ENCODE results near the gene MAGI3. TPM values are rescaled to one million over a fixed set of nuclear protein-coding genes. Genes with fewer than 3 reads are reported as not detected.

MAGI3 gene
- total RNA-seq, 1 experiment from 2014 or later = 27.6 TPM

DNA sequence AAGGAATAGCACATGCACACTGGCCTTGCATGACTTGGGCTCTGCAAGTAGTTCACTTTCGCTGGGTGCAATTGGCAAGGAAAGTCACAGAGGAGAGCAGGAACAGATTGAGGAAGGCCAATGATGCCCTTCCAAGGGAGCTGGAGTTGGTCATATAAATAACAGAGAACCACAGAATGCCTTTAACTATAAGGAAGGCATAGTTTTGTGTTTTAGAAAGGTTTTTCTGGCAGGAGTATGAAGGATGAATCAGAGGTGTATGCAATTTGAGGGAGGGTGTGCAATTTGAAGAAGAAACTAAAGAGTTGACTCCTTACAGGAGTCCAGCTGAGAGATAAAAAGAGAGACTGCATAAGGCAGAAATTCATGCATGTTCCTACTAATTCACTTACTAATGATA lies 256.8 kb downstream of the MAGI3 start:
- no peak overlapping the region for H3K4me3 ChIP-seq (ENCODE audit: low read depth, low read length)
- Mint-ChIP-seq H3K27ac (ENCODE audit: unreplicated experiment) (no peak overlapping the region), H3K4me3 (ENCODE audit: unreplicated experiment) (no peak overlapping the region), H3K9me3 (ENCODE audit: unreplicated experiment) (no peaks in the 10 kb centered on the region), H3K27me3 (ENCODE audit: insufficient read depth, unreplicated experiment) (no peaks in the 10 kb centered on the region), H3K36me3 (ENCODE audit: insufficient read depth, unreplicated experiment) (peaks cover 18% of the 10 kb centered on the region), H3K4me1 (ENCODE audit: low read depth, unreplicated experiment) (no peaks in the 10 kb centered on the region)
- no peaks in the 10 kb centered on the region for H3K9me3 ChIP-seq
- ChIA-PET POLR2A (no interaction called here), CTCF (no interaction called here)
- no peaks in the 10 kb centered on the region for H3K4me1 ChIP-seq
- no peak for DNase-seq
- no peaks in the 10 kb centered on the region for H3K36me3 ChIP-seq (ENCODE audit: control insufficient read depth, insufficient read depth, low read length)
- H3K27me3 ChIP-seq (replicated peaks; ENCODE audit: control insufficient read depth, insufficient read depth, low read length) = no peaks in the 10 kb centered on the region
- intact Hi-C loops (cut with micrococcal nuclease; ENCODE audit: unreplicated experiment) = no loop called here
- TF ChIP-seq, protein P1, sequence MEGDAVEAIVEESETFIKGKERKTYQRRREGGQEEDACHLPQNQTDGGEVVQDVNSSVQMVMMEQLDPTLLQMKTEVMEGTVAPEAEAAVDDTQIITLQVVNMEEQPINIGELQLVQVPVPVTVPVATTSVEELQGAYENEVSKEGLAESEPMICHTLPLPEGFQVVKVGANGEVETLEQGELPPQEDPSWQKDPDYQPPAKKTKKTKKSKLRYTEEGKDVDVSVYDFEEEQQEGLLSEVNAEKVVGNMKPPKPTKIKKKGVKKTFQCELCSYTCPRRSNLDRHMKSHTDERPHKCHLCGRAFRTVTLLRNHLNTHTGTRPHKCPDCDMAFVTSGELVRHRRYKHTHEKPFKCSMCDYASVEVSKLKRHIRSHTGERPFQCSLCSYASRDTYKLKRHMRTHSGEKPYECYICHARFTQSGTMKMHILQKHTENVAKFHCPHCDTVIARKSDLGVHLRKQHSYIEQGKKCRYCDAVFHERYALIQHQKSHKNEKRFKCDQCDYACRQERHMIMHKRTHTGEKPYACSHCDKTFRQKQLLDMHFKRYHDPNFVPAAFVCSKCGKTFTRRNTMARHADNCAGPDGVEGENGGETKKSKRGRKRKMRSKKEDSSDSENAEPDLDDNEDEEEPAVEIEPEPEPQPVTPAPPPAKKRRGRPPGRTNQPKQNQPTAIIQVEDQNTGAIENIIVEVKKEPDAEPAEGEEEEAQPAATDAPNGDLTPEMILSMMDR (IDR thresholded peaks at IDR 0.05; ENCODE audit: insufficient read depth in 1 of 2, low read depth in 1 of 2, low read length in 1 of 2, severe bottlenecking in 1 of 2, unreplicated experiment in 1 of 2) = no peak
- BruUV-seq (replicated peaks) = no TSS peak

DNA sequence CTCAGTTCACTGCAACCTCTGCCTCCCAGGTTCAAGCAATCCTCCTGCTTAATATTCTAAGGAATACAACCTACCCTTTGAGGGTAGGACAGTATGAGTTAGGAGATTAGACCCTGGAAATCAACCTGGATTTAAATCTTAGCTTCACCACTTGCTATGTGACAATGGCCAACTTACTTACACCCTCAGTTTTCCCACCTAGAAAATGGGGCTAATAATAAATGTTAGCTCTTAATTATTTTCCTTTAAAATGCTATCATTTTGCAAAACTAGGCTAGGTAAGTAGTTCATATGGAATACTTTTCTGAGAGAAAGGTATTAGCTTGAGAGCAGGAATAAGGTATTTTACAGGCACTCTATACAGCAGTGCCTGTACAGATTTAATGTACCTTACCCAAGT lies 258.2 kb downstream of the MAGI3 start:
- TF ChIP-seq, protein P1 (IDR thresholded peaks at IDR 0.05; ENCODE audit: insufficient read depth in 1 of 2, low read depth in 1 of 2, low read length in 1 of 2, severe bottlenecking in 1 of 2, unreplicated experiment in 1 of 2) = no peak
- H3K36me3 ChIP-seq (ENCODE audit: control insufficient read depth, insufficient read depth, low read length) = no peaks in the 10 kb centered on the region
- no peaks in the 10 kb centered on the region for H3K9me3 ChIP-seq
- no peaks in the 10 kb centered on the region for H3K4me1 Mint-ChIP-seq (ENCODE audit: low read depth, unreplicated experiment)
- H3K4me1 ChIP-seq = no peaks in the 10 kb centered on the region
- H3K27ac Mint-ChIP-seq (ENCODE audit: unreplicated experiment) = no peak overlapping the region
- peaks cover 18% of the 10 kb centered on the region for H3K36me3 Mint-ChIP-seq (ENCODE audit: insufficient read depth, unreplicated experiment)
- intact Hi-C loops (cut with micrococcal nuclease; ENCODE audit: unreplicated experiment) = no loop called here
- DNase-seq = no peak
- H3K4me3 ChIP-seq (ENCODE audit: low read depth, low read length) = no peak overlapping the region
- no TSS peak for BruUV-seq (replicated peaks)
- H3K9me3 Mint-ChIP-seq (ENCODE audit: unreplicated experiment) = no peaks in the 10 kb centered on the region
- CTCF ChIA-PET = no interaction called here
- no peaks in the 10 kb centered on the region for H3K27me3 ChIP-seq (replicated peaks; ENCODE audit: control insufficient read depth, insufficient read depth, low read length)
- POLR2A ChIA-PET = no interaction called here
- no peaks in the 10 kb centered on the region for H3K27me3 Mint-ChIP-seq (ENCODE audit: insufficient read depth, unreplicated experiment)
- no peak overlapping the region for H3K4me3 Mint-ChIP-seq (ENCODE audit: unreplicated experiment)

DNA sequence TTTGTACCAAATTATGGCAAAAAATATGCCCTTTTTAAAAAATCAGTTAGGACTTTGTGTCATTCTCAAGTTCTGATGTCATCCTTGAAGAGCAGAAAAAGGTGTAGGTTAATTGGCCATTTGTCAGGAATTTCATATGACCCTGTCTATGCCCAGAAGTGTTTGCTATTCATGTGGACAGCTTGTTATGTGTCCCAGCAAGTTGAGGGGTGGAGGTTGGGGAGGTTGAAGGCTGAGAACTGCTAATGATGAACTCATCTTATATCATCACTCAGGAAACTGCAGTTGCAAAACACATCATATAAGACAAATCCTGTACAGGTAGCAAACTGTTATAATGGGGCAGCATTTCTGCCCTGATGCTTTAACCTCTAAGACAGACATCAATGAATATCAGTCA lies 262.5 kb downstream of the MAGI3 start:
- Mint-ChIP-seq H3K4me3 (ENCODE audit: unreplicated experiment) (no peak overlapping the region), H3K27me3 (ENCODE audit: insufficient read depth, unreplicated experiment) (no peaks in the 10 kb centered on the region), H3K9me3 (ENCODE audit: unreplicated experiment) (no peaks in the 10 kb centered on the region), H3K4me1 (ENCODE audit: low read depth, unreplicated experiment) (no peaks in the 10 kb centered on the region), H3K27ac (ENCODE audit: unreplicated experiment) (no peak overlapping the region), H3K36me3 (ENCODE audit: insufficient read depth, unreplicated experiment) (no peaks in the 10 kb centered on the region)
- TF ChIP-seq, protein P1 (IDR thresholded peaks at IDR 0.05; ENCODE audit: insufficient read depth in 1 of 2, low read depth in 1 of 2, low read length in 1 of 2, severe bottlenecking in 1 of 2, unreplicated experiment in 1 of 2) = no peak
- no TSS peak for BruUV-seq (replicated peaks)
- DNase-seq = no peak
- Histone ChIP-seq H3K36me3 (ENCODE audit: control insufficient read depth, insufficient read depth, low read length) (no peaks in the 10 kb centered on the region), H3K9me3 (no peaks in the 10 kb centered on the region), H3K4me3 (ENCODE audit: low read depth, low read length) (no peak overlapping the region), H3K27me3 (replicated peaks; ENCODE audit: control insufficient read depth, insufficient read depth, low read length) (no peaks in the 10 kb centered on the region), H3K4me1 (no peaks in the 10 kb centered on the region)
- POLR2A ChIA-PET = no interaction called here
- CTCF ChIA-PET = no interaction called here
- intact Hi-C loops (cut with micrococcal nuclease; ENCODE audit: unreplicated experiment) = no loop called here
